Measurements from ENCODE around the gene H2AZ2. TPM values are rescaled to one million over a fixed set of nuclear protein-coding genes. Genes with fewer than 3 reads are reported as not detected.
A peak's percentile ranks its signal among the peaks of the same experiment; 100 is the strongest.

The H2AZ2 gene
- 100 to 1,000 TPM; 156 to 157 TPM for total RNA-seq

DNA sequence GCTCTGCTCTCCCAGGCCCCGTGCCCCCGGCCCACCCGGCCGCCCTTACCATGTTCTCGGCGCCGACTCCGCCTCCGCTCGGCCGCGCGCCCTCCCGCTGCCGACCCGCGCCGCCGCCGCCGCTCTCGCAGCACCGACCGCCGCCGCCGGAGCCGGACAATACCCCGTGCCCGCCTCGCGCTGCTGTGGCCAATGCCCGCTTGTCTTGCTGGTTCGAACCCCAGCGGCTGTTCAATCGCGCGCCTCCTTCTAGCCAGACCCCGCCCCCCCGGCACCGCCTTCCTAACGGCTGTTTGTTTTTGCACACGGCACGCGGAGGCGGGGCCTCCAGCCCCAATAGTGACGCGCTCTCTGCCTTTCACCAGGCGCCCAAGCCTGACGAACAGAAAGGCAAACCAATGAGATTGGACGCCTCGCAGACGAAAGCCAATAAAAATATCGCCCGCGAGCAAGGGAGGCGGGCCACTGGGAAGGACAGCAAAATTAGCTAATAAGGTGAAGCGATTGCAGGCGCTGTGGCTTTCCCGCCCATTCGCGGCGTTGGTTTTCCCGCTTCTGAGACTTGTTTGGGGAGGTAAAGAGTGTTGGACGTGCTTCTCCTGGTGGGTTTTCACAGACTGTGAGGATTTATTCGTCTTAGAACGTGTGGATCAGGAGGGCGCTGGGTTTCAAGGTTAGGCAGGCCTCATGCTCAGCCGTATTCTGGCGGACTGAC, at the start of gene H2AZ2:
H2AZ2 (minus strand) TSS at position 168 of the 715 bp plus-strand sequence; CDS start at position 52, 116 bp downstream.
- peak within 1 kb of the TSS; percentile 91 for H3K4me3 Mint-ChIP-seq
- peaks cover 29% of the 10 kb centered on the region for H3K36me3 Mint-ChIP-seq (ENCODE audit: low read depth)
- H3K9me3 Mint-ChIP-seq: no peaks in the 10 kb centered on the region
- peak within 1 kb of the TSS; percentile 91 for H3K27ac Mint-ChIP-seq
- ATAC-seq (replicated peaks): peak; percentile 87
- H3K4me1 Mint-ChIP-seq: peaks cover 19% of the 10 kb centered on the region
- no peaks in the 10 kb centered on the region for H3K27me3 Mint-ChIP-seq

- Mint-ChIP-seq H3K36me3 (ENCODE audit: low read depth) (no peaks in the 10 kb centered on the region), H3K9me3 (no peaks in the 10 kb centered on the region), H3K27ac (peak overlapping the region; percentile 14), H3K4me3 (peak overlapping the region; percentile 56), H3K4me1 (peaks cover 9% of the 10 kb centered on the region), H3K27me3 (no peaks in the 10 kb centered on the region)
- ATAC-seq (replicated peaks): no peak
Measured at GRCh38 chr7:44897309-44897708, 49.4 kb upstream of the H2AZ2 start.

- Mint-ChIP-seq H3K9me3 (no peaks in the 10 kb centered on the region), H3K4me3 (no peak overlapping the region), H3K27ac (no peak overlapping the region), H3K27me3 (no peaks in the 10 kb centered on the region), H3K4me1 (peaks cover 20% of the 10 kb centered on the region), H3K36me3 (ENCODE audit: low read depth) (no peaks in the 10 kb centered on the region)
- peak; percentile 45 for ATAC-seq (replicated peaks)
Measured at GRCh38 chr7:44894888-44895580, 47.1 kb upstream of the H2AZ2 start.

DNA sequence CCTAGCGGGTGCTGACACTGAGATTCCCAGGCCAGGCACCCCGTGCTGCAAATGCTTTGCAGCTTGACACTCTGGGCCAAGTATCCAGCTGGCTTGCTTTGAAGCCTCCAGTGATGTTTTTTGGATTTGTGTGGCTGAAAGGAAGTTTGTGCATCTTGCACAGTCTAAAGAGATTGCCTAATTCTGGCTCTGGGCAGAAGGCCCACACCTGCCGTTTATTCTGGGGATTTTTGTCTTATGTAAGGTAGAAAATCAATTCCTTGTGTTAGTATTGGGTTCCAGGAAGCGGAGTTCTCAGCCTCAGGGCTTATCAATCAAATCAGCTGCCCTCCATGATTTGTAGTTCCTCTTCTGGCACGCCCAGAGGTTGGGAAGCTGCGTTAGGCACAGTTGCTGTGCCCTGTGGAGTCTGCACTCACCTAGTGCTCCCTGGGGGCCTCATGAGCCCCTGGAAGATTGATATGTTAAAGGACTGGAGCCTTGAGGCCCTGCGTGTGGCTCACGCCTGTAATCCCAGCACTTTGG, 45.9 kb upstream of the H2AZ2 start:
- Mint-ChIP-seq H3K27ac (peak overlapping the region; percentile 72), H3K36me3 (ENCODE audit: low read depth) (no peaks in the 10 kb centered on the region)

GRCh38 chr7:44891791-44892190, 43.9 kb upstream of the H2AZ2 start:
- H3K4me3 Mint-ChIP-seq: peak overlapping the region; percentile 39

More for the DNA sequence above, 45.9 kb upstream of the H2AZ2 start:
- Mint-ChIP-seq H3K4me3 (no peak overlapping the region), H3K4me1 (peaks cover 20% of the 10 kb centered on the region), H3K27me3 (no peaks in the 10 kb centered on the region), H3K9me3 (no peaks in the 10 kb centered on the region)
- no peak for ATAC-seq (replicated peaks)

GRCh38 chr7:44891372-44891771, 43.5 kb upstream of the H2AZ2 start:
- no peaks in the 10 kb centered on the region for H3K27me3 Mint-ChIP-seq
- H3K9me3 Mint-ChIP-seq: no peaks in the 10 kb centered on the region
- H3K36me3 Mint-ChIP-seq (ENCODE audit: low read depth): no peaks in the 10 kb centered on the region
- H3K27ac Mint-ChIP-seq: peak overlapping the region; percentile 94
- H3K4me1 Mint-ChIP-seq: peaks cover 20% of the 10 kb centered on the region
- peak; percentile 56 for ATAC-seq (replicated peaks)
- H3K4me3 Mint-ChIP-seq: peak overlapping the region; percentile 39

More at GRCh38 chr7:44891791-44892190, 43.9 kb upstream of the H2AZ2 start:
- Mint-ChIP-seq H3K27ac (peak overlapping the region; percentile 94), H3K4me1 (peaks cover 20% of the 10 kb centered on the region), H3K36me3 (ENCODE audit: low read depth) (no peaks in the 10 kb centered on the region), H3K27me3 (no peaks in the 10 kb centered on the region), H3K9me3 (no peaks in the 10 kb centered on the region)
- no peak for ATAC-seq (replicated peaks)

DNA sequence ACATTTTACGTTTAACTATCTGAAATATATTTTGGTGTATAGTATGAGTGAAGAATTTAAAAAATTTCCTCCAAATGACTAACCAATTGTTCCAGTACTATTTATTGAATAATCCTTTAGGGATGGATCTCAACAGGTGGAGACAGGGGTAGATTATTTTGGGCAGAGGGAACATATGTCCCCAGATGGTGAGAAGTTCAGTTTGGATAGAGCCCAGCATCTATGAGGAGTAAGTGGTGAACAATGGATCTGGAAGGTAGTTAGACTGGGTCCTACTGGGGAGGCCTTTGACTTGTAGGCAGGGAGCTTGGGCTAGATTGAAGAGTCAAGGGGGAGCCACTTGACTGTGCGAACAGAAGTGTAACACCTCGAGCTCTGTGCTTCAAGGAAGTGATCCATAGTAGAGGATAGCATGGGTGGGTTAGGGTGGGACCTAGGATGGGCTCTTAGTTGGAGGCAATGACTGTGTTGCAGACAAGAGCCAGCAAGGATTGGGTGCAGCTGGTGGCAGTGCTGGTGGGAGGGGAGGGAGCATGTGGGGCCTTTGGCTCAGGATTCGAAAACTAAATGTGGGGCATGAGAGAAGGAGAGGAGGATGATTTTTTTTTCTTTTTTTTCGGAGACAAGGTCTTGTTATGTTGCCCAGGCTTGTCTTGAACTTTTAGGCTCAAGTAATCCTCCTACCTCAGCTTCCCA, 41.3 kb upstream of the H2AZ2 start:
- peaks cover 29% of the 10 kb centered on the region for H3K4me1 Mint-ChIP-seq
- no peak overlapping the region for H3K4me3 Mint-ChIP-seq
- peaks cover 12% of the 10 kb centered on the region for H3K36me3 Mint-ChIP-seq (ENCODE audit: low read depth)
- ATAC-seq (replicated peaks): no peak
- H3K27ac Mint-ChIP-seq: peak overlapping the region; percentile 99
- no peaks in the 10 kb centered on the region for H3K27me3 Mint-ChIP-seq
- no peaks in the 10 kb centered on the region for H3K9me3 Mint-ChIP-seq

- no peak for ATAC-seq (replicated peaks)
- Mint-ChIP-seq H3K27me3 (no peaks in the 10 kb centered on the region), H3K9me3 (no peaks in the 10 kb centered on the region), H3K4me3 (peak overlapping the region; percentile 99), H3K27ac (peak overlapping the region; percentile 99), H3K36me3 (ENCODE audit: low read depth) (peaks cover 31% of the 10 kb centered on the region), H3K4me1 (peaks cover 29% of the 10 kb centered on the region)
Measured at GRCh38 chr7:44887293-44887692, 39.4 kb upstream of the H2AZ2 start.

DNA sequence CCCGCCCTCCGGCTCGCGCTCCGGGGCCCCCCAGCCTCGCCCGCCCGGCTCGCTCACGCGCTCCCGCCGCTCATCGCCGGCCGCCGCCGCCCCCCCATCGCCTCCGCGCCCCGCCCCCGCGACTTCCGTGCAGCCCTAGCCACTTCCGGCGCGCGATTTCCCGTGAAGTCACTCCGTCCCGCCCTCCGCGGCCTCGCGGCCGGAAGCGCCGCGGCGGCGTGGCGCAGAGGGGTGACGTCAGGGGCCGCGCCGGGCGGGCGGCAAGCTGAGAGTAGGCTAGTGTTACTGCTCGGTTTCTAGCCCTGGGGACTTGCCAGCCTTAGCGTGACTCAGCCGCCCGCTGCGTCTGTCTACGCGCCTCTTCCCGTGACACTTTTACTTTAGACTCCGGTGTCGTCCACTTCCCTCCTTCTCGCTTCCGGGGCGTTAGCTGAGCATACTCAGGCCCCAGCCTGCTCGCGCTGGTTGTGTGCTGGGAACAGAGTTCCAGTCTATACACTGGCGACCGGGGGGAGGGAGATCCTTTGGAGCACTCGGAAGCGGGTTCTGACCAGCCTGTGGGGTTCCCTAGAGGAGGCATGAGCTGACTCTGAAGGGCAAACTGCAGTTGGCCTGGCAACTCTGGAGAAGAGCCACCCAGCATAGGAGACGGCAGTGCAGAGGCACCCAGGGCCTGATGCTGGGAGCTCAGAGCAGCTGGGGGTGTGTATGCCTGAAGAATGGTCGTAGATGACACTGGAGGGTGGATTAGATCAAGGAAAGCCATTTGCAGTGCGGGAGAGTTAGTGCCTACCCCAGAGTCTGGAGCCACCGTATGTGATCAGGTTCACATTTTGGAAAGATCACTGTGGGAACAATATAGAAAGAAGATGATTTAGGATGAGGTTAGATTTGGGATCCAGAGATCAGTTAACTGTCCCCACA, 37.8 kb upstream of the H2AZ2 start, which contains the start of gene PURB:
PURB (minus strand) TSS at position 137 of the 924 bp plus-strand sequence. CDS start 182 bp downstream, outside the sequence.
- Mint-ChIP-seq H3K27me3 (no peaks in the 10 kb centered on the region), H3K36me3 (ENCODE audit: low read depth) (peaks cover 48% of the 10 kb centered on the region), H3K4me3 (peak within 1 kb of the TSS; percentile 99), H3K4me1 (peaks cover 29% of the 10 kb centered on the region), H3K27ac (peak within 1 kb of the TSS; percentile 99), H3K9me3 (no peaks in the 10 kb centered on the region)
- peak; percentile 93 for ATAC-seq (replicated peaks)

DNA sequence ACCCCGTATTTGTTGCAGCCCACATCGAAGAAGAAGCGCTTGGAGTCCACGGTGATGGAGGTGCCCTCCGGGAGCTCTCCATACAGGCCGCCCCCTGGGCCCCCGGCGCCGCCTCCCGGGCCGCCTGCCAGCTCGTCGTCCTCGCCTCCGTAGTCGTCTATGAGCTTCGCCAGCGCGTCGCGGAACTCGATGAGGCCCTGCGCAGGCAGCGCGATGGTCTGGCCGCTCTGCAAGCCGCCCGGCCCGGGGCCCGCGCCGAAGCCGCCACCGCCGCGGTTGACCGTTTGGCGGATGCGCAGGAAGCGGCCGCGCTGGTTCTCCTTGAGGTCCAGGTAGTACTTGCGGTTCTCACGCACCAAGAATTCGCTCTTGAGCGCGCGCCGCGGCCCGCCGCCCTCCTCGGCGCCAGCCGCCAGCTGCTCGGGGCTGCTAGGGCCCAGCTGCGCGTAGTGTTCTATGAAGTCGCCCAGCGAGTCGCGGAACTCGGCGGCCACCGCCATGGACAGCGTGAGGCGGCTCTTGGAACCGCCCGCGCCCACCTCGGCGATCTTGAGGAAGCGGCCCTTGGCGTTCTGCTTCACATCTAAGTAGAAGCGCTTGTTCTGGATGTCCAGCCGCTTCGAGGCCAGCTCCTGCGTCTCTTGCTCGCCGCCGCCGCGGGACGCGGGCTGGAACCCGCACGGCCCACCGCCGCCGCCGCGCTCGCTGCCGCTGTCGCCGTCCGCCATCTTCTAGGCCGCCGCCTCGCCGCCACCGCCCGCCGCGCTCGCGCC, 36.9 kb upstream of the H2AZ2 start:
- H3K9me3 Mint-ChIP-seq: no peaks in the 10 kb centered on the region
- peak overlapping the region; percentile 99 for H3K4me3 Mint-ChIP-seq
- peaks cover 56% of the 10 kb centered on the region for H3K36me3 Mint-ChIP-seq (ENCODE audit: low read depth)
- H3K27me3 Mint-ChIP-seq: no peaks in the 10 kb centered on the region
- ATAC-seq (replicated peaks): peak; percentile 15
- H3K4me1 Mint-ChIP-seq: peaks cover 37% of the 10 kb centered on the region
- H3K27ac Mint-ChIP-seq: peak overlapping the region; percentile 94

GRCh38 chr7:44883961-44884620, 36.2 kb upstream of the H2AZ2 start:
- peak overlapping the region; percentile 99 for H3K4me3 Mint-ChIP-seq
- H3K36me3 Mint-ChIP-seq (ENCODE audit: low read depth): peaks cover 62% of the 10 kb centered on the region
- no peaks in the 10 kb centered on the region for H3K27me3 Mint-ChIP-seq
- no peak for ATAC-seq (replicated peaks)
- H3K27ac Mint-ChIP-seq: peak overlapping the region; percentile 94
- no peaks in the 10 kb centered on the region for H3K9me3 Mint-ChIP-seq
- peaks cover 37% of the 10 kb centered on the region for H3K4me1 Mint-ChIP-seq

GRCh38 chr7:44882899-44883298, 35.0 kb upstream of the H2AZ2 start:
- Mint-ChIP-seq H3K9me3 (no peaks in the 10 kb centered on the region), H3K4me1 (peaks cover 36% of the 10 kb centered on the region), H3K36me3 (ENCODE audit: low read depth) (peaks cover 71% of the 10 kb centered on the region), H3K27me3 (no peaks in the 10 kb centered on the region), H3K4me3 (peak overlapping the region; percentile 99), H3K27ac (no peak overlapping the region)
- ATAC-seq (replicated peaks): no peak
